Activated CD4-positive, alpha-beta memory T cell treated with anti-CD3 and anti-CD28 coated beads, Interleukin-2, amount 10 ng/mL, durations not matched to agents 7 days and 5 days (primary cell): ENCODE results near the gene GGTLC2. TPM values are rescaled to one million over a fixed set of nuclear protein-coding genes. Genes with fewer than 3 reads are reported as not detected.

ENCODE experiments used
- CTCF ChIA-PET: fragments of 350-600 bp; sonication (Branson Sonifier 250); formaldehyde crosslinking; loops from one replicate; lab custom pipeline; 2021; ENCODE audit warnings: antibody characterized with exemption, inconsistent platforms; lab: Charles Lee
- POLR2A ChIA-PET: fragments of 350-600 bp; sonication (Branson Sonifier 250); formaldehyde crosslinking; loops from one replicate; lab custom pipeline; 2021; ENCODE audit warnings: antibody characterized with exemption; lab: Charles Lee
- DNase-seq: peaks from one replicate; pipeline ENCODE4 v3.0.0-alpha.2; 2020
- H3K27ac Mint-ChIP-seq: one replicate; pipeline ENCODE4 v1.8.0; 2021; ENCODE audit warnings: mild to moderate bottlenecking, mixed read lengths
- H3K27me3 Mint-ChIP-seq: one replicate; pipeline ENCODE4 v1.8.0; 2021; ENCODE audit warnings: mixed read lengths
- H3K36me3 Mint-ChIP-seq: one replicate; pipeline ENCODE4 v1.8.0; 2021; ENCODE audit warnings: low read depth, mixed read lengths
- H3K4me1 Mint-ChIP-seq: one replicate; pipeline ENCODE4 v1.8.0; 2021; ENCODE audit warnings: mixed read lengths
- H3K4me3 Mint-ChIP-seq: one replicate; pipeline ENCODE4 v1.8.0; 2021; ENCODE audit warnings: mild to moderate bottlenecking, mixed read lengths
- H3K9me3 Mint-ChIP-seq: one replicate; pipeline ENCODE4 v1.8.0; 2021; ENCODE audit warnings: mixed read lengths
- total RNA-seq, 2 experiments: library from RNA; stranded (reverse); gene quantifications; one replicate each; pipeline ENCODE4 v1.2.3, GENCODE V29; 2021

Gene GGTLC2
- total RNA-seq, 2 experiments from 2014 or later: not detected

DNA sequence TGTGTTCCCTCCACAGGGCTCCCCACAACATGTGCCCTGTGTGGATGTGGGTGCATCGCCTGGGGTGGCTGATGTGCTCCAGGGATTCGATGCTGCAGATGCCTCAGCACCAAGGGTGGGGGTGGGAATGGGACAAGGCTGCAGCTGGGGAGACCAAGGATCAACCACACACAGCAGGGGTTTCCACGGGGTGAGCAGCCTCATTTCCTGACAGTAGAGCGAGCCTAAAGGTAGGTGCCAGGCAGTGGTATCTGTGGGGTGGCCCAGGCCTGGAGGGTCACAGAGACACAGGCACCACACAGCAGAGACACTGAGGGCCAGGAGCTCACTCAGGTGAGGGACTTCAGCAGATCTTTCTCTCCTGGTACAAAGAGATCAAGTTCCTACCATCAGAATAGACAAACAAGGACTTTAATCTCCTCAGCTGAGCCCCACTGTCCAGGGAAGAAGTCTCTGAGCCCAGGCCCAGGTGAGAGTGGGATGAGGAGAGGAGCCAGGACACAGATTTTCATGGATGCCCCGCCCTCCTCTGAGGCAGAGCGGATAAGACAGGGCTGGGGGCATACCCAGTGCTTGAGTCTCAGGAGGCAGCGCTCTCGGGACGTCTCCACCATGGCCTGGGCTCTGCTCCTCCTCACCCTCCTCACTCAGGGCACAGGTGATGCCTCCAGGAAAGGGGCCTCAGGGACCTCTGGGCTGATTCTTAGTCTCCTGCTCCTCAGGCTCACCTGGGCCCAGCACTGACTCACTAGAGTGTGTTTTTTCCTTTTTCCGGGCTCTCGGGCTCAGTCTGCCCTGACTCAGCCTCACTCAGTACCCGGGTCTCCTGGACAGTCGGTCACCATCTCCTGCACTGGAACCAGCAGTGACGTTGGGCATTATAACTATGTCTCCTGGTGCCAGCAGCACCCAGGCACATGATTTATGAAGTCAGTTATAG, 19.7 kb downstream of the GGTLC2 start:
- CTCF ChIA-PET: no interaction called here
- POLR2A ChIA-PET: no interaction called here
- DNase-seq: no peak

DNA sequence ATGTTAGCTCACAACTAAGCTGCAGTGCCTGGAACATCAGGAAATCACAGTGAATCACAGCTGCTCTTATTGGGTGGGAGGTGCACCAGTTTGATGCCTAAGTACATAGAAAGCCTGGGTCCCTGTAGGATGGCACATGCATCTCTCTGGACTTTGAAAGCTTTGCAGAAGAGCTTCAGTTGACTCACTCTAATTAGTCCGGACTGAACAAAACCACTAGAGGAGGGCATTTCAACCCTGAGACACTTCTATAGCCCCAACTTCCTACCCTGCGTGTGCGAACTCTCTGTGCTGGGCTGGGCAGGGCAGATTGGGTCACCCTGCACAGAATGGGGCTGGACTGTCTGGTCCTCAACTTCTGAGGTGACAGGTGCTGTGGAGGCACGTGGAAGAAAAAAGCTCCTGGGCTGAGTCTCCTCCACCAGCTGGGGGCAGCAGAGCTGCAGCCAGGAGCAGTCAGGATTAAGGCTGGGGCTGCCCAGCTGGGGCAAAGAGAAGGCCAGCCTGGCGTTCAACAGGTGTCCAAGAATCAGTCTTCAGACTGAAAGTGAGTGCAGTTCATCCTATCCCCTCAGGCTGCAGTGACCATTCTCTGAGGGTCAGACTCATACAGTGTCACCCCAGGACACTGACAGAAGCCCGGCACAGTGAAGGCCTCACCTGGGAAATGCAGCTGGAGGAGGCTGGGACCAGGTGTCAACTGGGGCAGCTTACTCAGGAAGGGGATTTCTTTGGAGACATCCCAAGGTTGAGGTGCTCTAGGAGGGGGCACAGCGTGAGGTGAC, 22.1 kb downstream of the GGTLC2 start:
- peak; percentile 38 for DNase-seq
- Mint-ChIP-seq H3K4me3 (no peak overlapping the region), H3K9me3 (no peaks in the 10 kb centered on the region), H3K27ac (no peak overlapping the region), H3K27me3 (peaks cover 12% of the 10 kb centered on the region), H3K36me3 (no peaks in the 10 kb centered on the region), H3K4me1 (no peaks in the 10 kb centered on the region)
- CTCF ChIA-PET: interaction anchor here (0.6 to 2.1 kb wide), 14 partner anchors 10 to 287 kb away, joined by 3 to 9 read pairs (median 4); no protein-coding TSS in a partner anchor
- POLR2A ChIA-PET: no interaction called here

More for the DNA sequence above, 19.7 kb downstream of the GGTLC2 start:
- H3K9me3 Mint-ChIP-seq: no peaks in the 10 kb centered on the region
- peaks cover under 1% of the 10 kb centered on the region for H3K27me3 Mint-ChIP-seq
- no peaks in the 10 kb centered on the region for H3K4me1 Mint-ChIP-seq
- no peaks in the 10 kb centered on the region for H3K36me3 Mint-ChIP-seq
- no peak overlapping the region for H3K27ac Mint-ChIP-seq
- H3K4me3 Mint-ChIP-seq: no peak overlapping the region

DNA sequence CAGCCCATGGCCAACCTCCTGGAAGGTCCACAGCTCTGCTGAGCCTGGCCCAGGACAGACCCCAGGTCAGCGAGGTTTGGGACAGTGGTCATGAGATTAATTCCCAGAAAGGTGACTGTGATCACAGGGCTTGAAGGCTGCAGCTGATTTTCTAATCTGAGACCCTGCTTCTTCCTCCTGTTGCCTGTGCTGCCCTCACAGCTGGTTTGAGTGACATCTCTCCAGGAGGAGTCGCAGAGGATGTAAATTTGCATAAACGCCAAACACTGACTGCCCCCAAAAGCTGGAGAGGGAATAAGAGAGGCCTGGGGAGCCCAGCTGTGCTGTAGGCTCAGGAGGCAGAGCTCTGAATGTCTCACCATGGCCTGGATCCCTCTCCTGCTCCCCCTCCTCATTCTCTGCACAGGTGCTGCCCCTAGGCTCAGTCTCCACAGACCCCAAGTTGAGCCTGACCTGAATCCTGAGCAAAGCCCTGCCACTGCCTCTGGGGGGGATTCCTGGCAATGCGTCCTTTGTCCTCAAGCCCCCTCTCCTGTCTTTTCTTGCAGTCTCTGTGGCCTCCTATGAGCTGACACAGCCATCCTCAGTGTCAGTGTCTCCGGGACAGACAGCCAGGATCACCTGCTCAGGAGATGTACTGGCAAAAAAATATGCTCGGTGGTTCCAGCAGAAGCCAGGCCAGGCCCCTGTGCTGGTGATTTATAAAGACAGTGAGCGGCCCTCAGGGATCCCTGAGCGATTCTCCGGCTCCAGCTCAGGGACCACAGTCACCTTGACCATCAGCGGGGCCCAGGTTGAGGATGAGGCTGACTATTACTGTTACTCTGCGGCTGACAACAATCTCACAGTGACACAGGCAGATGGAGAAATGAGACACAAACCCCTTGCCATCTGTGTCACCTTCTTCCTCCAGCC, 23.8 kb downstream of the GGTLC2 start:
- no peak for DNase-seq
- H3K27me3 Mint-ChIP-seq: peaks cover 16% of the 10 kb centered on the region
- no peak overlapping the region for H3K27ac Mint-ChIP-seq
- no peaks in the 10 kb centered on the region for H3K9me3 Mint-ChIP-seq
- H3K4me3 Mint-ChIP-seq: no peak overlapping the region
- CTCF ChIA-PET: no interaction called here
- POLR2A ChIA-PET: no interaction called here
- no peaks in the 10 kb centered on the region for H3K4me1 Mint-ChIP-seq
- no peaks in the 10 kb centered on the region for H3K36me3 Mint-ChIP-seq

DNA sequence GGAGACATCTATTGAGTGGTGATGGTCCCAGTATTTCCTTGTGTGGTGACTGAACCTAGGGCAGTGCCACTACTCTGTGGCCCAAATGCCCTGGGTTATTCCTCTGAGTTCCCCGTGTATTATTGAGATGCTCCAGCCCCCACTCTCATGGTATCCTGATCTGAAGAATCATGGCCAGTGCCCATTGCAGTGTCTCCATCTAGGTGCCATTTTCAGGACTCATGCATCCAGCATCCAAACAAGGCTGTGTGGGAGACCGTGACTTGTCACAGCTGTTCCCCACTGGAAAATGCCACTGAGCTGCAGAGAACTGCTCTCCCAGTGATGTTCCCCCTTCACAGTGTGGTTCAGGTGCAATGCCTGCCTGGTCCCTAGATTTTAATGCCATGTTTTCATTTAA, 24.7 kb downstream of the GGTLC2 start:
- POLR2A ChIA-PET: no interaction called here

DNA sequence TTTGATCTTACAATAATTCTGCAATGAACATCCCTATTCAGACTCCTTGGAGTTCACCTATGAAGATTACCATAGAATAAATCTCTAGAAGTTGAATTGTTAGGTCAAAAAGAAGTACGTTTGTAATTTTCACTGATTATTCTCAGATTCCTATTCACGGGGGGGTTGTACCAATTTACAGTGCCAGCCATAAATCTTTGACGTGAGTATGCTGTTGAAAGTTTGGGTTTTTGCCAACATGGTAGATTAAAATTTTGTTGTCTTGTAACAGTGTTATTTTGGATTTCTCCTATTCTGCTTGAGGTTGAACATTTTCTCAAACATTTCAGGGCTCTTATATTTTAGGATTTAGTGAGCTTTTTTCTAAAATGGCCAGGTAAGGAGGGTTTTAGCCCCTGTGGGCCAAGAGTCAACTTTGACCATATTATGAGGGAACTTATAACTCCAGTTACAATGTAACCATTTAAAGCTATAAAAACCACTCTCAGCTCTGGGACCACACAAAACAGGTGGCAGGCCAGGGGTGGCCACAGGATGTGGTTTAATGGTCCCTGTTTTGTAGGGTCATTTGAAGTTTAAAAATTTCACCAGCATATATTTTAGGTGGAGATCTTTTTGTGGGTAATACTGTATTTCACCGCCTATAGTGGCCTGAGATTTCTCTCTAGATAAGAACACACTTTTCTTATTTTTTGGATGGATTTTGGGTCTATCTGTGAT, 25.8 kb downstream of the GGTLC2 start:
- no peak overlapping the region for H3K27ac Mint-ChIP-seq
- no peak overlapping the region for H3K4me3 Mint-ChIP-seq
- CTCF ChIA-PET: no interaction called here
- H3K4me1 Mint-ChIP-seq: no peaks in the 10 kb centered on the region
- no peaks in the 10 kb centered on the region for H3K36me3 Mint-ChIP-seq
- H3K27me3 Mint-ChIP-seq: peaks cover 26% of the 10 kb centered on the region
- POLR2A ChIA-PET: no interaction called here
- H3K9me3 Mint-ChIP-seq: no peaks in the 10 kb centered on the region
- DNase-seq: no peak

More for the DNA sequence above, 24.7 kb downstream of the GGTLC2 start:
- no peaks in the 10 kb centered on the region for H3K9me3 Mint-ChIP-seq
- DNase-seq: no peak
- CTCF ChIA-PET: no interaction called here
- peaks cover 19% of the 10 kb centered on the region for H3K27me3 Mint-ChIP-seq
- H3K36me3 Mint-ChIP-seq: no peaks in the 10 kb centered on the region
- H3K4me1 Mint-ChIP-seq: no peaks in the 10 kb centered on the region
- H3K4me3 Mint-ChIP-seq: no peak overlapping the region
- no peak overlapping the region for H3K27ac Mint-ChIP-seq

DNA sequence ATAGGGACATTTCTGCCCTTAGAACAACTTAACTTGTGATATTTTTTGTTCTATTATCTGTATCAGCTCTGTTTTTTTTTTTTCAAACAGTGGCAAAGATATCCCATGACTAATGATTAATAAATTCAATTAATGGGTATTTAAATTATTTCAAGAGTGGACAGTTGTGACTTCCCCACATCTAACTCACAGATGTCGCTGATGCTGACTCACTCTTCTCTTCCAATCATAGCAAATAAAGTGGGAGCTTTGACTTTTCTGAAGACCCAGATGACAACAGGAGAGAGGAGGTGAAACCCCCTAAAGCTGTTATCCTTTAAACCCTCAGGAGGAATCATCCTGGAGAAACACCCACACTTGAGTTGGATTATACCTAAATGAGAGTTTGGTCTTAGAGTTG, 27.1 kb downstream of the GGTLC2 start:
- DNase-seq: no peak
- H3K27ac Mint-ChIP-seq: no peak overlapping the region
- peaks cover 33% of the 10 kb centered on the region for H3K27me3 Mint-ChIP-seq
- CTCF ChIA-PET: no interaction called here
- H3K4me1 Mint-ChIP-seq: no peaks in the 10 kb centered on the region
- POLR2A ChIA-PET: no interaction called here
- H3K4me3 Mint-ChIP-seq: no peak overlapping the region
- H3K9me3 Mint-ChIP-seq: no peaks in the 10 kb centered on the region
- no peaks in the 10 kb centered on the region for H3K36me3 Mint-ChIP-seq

DNA sequence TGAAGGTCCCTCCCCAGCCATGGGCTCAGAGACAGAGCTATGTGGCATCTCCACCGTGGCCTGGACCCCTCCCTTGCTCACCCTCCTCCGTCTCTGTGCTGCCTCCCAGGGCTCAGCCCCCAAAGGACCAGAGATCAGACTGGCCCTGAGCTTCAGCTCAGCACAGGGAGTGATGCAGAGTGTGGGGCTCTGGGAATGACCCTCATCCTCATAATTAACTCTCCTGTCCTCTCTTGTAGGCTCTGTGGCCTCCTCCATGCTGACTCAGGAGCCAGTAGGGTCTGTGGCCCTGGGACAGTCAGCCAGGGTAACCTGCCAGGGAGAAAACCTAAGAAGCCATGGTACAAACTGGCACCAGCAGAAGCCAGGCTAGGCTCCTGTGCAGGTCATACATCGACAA, 28.7 kb downstream of the GGTLC2 start:
- no peak overlapping the region for H3K4me3 Mint-ChIP-seq
- no peak overlapping the region for H3K27ac Mint-ChIP-seq
- CTCF ChIA-PET: no interaction called here
- POLR2A ChIA-PET: no interaction called here
- H3K36me3 Mint-ChIP-seq: no peaks in the 10 kb centered on the region
- no peak for DNase-seq
- H3K4me1 Mint-ChIP-seq: no peaks in the 10 kb centered on the region
- peaks cover 40% of the 10 kb centered on the region for H3K27me3 Mint-ChIP-seq
- no peaks in the 10 kb centered on the region for H3K9me3 Mint-ChIP-seq

DNA sequence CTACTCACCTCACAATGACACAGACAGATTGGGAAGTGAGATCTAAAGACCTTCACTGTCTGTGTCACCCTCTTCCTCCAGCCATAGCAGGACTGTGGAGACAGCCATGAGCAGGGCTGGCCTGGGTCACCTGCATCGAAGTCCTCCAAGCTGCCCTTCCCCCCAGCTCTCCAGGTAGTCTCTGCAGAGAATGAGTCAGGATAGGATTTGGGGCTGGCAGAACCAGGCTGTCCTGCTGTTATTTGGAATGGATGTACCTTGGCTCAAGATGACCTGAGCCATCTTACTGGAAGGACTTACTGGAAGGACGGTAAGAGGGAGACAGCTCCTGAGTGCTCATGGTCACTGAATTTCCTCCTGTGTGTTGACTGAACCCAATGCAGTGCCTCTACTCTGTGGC, 29.2 kb downstream of the GGTLC2 start:
- H3K27ac Mint-ChIP-seq: no peak overlapping the region
- CTCF ChIA-PET: no interaction called here
- H3K4me1 Mint-ChIP-seq: no peaks in the 10 kb centered on the region
- H3K4me3 Mint-ChIP-seq: no peak overlapping the region
- no peaks in the 10 kb centered on the region for H3K36me3 Mint-ChIP-seq
- no peaks in the 10 kb centered on the region for H3K9me3 Mint-ChIP-seq
- POLR2A ChIA-PET: no interaction called here
- peaks cover 40% of the 10 kb centered on the region for H3K27me3 Mint-ChIP-seq
- DNase-seq: no peak

DNA sequence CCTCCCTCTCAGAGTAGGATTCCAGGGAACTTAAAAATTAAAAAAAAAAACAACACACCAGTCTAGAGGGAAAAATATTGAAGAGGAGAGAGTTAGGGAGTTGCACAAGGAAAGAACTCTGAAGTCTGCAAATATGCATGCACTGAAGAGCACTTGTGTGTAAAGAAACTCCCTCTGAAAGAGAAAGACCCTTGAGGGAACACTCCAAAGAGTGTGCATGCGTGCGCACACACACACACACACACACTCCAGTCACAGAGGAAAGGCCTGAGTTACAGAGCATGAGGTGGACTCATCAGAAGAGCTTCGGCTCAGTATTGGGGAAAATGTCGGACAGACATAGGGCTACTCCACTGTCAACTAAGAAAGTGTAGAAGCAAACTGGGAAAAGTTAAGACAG, 30.1 kb downstream of the GGTLC2 start:
- DNase-seq: no peak
- peaks cover 40% of the 10 kb centered on the region for H3K27me3 Mint-ChIP-seq
- H3K36me3 Mint-ChIP-seq: no peaks in the 10 kb centered on the region
- CTCF ChIA-PET: no interaction called here
- H3K4me3 Mint-ChIP-seq: no peak overlapping the region
- no peaks in the 10 kb centered on the region for H3K9me3 Mint-ChIP-seq
- POLR2A ChIA-PET: no interaction called here
- H3K27ac Mint-ChIP-seq: no peak overlapping the region
- no peaks in the 10 kb centered on the region for H3K4me1 Mint-ChIP-seq

DNA sequence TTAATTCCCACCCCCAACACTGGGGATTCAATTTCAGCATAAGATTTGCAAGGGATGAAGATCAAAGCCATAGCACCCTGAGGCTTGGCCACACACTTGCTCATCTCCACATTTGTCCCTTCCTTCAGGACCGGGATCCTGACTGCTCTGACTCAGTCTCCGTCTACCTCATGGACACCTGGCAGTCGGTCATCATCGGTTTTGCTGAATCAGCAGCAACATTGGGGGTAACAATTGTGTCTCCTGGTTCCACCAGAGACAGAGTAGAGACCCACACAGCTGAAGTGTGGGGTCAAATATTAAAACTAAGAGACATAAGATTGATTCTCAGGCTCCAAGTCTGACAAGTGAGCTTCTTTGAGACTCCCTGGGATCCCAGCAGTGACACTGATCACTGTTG, 34.6 kb downstream of the GGTLC2 start:
- Mint-ChIP-seq H3K4me1 (no peaks in the 10 kb centered on the region), H3K4me3 (no peak overlapping the region), H3K9me3 (no peaks in the 10 kb centered on the region), H3K36me3 (no peaks in the 10 kb centered on the region), H3K27me3 (peaks cover 21% of the 10 kb centered on the region), H3K27ac (no peak overlapping the region)
- CTCF ChIA-PET: interaction anchor here (0.8 kb wide), 1 partner anchor 13 kb away, joined by 3 read pairs; no protein-coding TSS in a partner anchor
- POLR2A ChIA-PET: no interaction called here
- DNase-seq: no peak

DNA sequence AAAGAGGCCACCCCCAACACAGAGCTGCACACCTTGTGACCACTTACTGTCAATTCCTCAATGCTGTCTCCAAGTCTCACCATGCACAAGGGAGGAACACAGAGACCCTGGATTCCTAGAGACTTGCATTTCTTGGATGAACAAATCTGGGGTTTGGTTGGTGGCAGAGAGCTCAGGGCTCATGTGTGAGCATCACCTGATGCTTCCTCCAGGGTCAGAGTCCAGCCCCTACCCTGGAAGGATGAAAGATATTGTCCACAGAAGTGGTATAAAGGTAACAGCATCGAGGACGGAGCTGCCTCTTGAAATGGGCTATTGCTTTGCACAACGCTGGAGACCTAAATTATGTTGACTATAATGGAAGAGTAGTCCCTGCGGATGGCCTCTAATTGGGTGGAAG, 36.0 kb downstream of the GGTLC2 start:
- DNase-seq: no peak
- Mint-ChIP-seq H3K36me3 (no peaks in the 10 kb centered on the region), H3K9me3 (no peaks in the 10 kb centered on the region), H3K4me3 (no peak overlapping the region), H3K4me1 (no peaks in the 10 kb centered on the region), H3K27ac (no peak overlapping the region), H3K27me3 (peaks cover 13% of the 10 kb centered on the region)
- ChIA-PET CTCF (interaction anchor here (1.0 kb wide), 1 partner anchor 14 kb away, joined by 3 read pairs; no protein-coding TSS in a partner anchor), POLR2A (no interaction called here)

DNA sequence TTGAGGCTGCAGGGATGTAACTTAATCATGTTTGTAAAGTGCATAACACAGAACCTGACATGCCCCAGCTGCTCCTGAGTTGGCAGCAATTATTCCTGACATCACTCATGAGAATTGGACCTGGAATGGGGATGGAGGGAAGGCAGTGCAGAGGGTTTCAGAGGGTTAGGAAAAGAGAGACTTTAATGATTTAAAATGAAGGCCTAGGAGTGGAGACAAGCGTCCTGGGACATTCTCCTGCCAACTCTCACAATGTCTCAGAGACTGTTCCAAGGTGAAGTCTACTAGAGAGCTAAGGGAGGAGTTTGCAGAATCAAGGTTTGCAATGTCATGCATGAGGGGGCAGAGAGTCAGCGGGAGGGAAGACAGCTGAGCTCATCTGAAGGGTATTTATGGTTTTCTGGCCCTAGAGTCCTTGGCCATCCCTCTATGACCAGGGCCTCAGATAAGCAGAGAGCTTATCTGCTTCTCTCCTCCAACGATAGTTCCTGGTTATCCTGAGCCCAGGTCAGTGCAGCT, 36.9 kb downstream of the GGTLC2 start:
- no peak for DNase-seq
- ChIA-PET CTCF (no interaction called here), POLR2A (interaction anchor here (1.0 kb wide), 1 partner anchor 68 kb away, joined by 3 read pairs; no protein-coding TSS in a partner anchor)
- H3K36me3 Mint-ChIP-seq: no peaks in the 10 kb centered on the region
- no peak overlapping the region for H3K4me3 Mint-ChIP-seq
- H3K9me3 Mint-ChIP-seq: no peaks in the 10 kb centered on the region
- H3K4me1 Mint-ChIP-seq: no peaks in the 10 kb centered on the region
- no peak overlapping the region for H3K27ac Mint-ChIP-seq
- H3K27me3 Mint-ChIP-seq: peaks cover 9% of the 10 kb centered on the region
